Measurements from ENCODE around the gene SETD4.
A peak's percentile ranks its signal among the peaks of the same experiment; 100 is the strongest.

Gene SETD4, protein sequence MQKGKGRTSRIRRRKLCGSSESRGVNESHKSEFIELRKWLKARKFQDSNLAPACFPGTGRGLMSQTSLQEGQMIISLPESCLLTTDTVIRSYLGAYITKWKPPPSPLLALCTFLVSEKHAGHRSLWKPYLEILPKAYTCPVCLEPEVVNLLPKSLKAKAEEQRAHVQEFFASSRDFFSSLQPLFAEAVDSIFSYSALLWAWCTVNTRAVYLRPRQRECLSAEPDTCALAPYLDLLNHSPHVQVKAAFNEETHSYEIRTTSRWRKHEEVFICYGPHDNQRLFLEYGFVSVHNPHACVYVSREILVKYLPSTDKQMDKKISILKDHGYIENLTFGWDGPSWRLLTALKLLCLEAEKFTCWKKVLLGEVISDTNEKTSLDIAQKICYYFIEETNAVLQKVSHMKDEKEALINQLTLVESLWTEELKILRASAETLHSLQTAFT

GRCh38 chr21:36060159-36060921, at the start of gene SETD4:
TSS of gene SETD4 (minus strand) at chr21:36060526. CDS start at chr21:36058888, 1,638 bp downstream.
- TF ChIP-seq, protein P1, sequence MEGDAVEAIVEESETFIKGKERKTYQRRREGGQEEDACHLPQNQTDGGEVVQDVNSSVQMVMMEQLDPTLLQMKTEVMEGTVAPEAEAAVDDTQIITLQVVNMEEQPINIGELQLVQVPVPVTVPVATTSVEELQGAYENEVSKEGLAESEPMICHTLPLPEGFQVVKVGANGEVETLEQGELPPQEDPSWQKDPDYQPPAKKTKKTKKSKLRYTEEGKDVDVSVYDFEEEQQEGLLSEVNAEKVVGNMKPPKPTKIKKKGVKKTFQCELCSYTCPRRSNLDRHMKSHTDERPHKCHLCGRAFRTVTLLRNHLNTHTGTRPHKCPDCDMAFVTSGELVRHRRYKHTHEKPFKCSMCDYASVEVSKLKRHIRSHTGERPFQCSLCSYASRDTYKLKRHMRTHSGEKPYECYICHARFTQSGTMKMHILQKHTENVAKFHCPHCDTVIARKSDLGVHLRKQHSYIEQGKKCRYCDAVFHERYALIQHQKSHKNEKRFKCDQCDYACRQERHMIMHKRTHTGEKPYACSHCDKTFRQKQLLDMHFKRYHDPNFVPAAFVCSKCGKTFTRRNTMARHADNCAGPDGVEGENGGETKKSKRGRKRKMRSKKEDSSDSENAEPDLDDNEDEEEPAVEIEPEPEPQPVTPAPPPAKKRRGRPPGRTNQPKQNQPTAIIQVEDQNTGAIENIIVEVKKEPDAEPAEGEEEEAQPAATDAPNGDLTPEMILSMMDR (conservative IDR thresholded peaks at IDR 0.05; ENCODE audit: control insufficient read depth, insufficient read depth, low read depth, low read length) = no peak
- H3K4me3 ChIP-seq (ENCODE audit: control insufficient read depth, low read depth, low read length) = peak within 1 kb of the TSS; percentile 94
- peak; percentile 94 for DNase-seq (ENCODE audit: low read depth)

DNA sequence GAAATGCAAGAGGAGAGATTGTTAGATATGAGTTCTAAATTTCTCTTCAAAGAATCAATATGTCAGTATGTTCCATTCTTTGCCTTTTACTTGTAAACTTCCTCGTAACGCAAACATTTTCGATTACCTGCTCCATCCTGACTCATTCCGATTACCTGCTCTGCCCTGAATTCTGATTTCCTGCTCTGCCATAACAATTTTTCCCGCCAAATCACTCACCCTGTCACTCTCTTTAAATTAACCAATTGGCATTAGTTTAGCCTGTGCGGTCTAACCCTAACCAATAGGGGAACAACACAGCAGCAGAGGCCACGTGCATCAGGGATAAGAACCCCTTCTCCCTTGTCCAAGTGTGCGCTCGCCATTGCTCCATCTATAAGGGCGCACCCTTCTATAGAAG, 49.5 kb upstream of the SETD4 start:
- H3K4me3 ChIP-seq (ENCODE audit: control insufficient read depth, low read depth, low read length) = no peak overlapping the region
- TF ChIP-seq, protein P1 (conservative IDR thresholded peaks at IDR 0.05; ENCODE audit: control insufficient read depth, insufficient read depth, low read depth, low read length) = no peak
- no peak for DNase-seq (ENCODE audit: low read depth)

- TF ChIP-seq, protein P1 (conservative IDR thresholded peaks at IDR 0.05; ENCODE audit: control insufficient read depth, insufficient read depth, low read depth, low read length) = no peak
- DNase-seq (ENCODE audit: low read depth) = no peak
- peak overlapping the region; percentile 53 for H3K4me3 ChIP-seq (ENCODE audit: control insufficient read depth, low read depth, low read length)
Measured at GRCh38 chr21:36105327-36105842, 45.1 kb upstream of the SETD4 start.

DNA sequence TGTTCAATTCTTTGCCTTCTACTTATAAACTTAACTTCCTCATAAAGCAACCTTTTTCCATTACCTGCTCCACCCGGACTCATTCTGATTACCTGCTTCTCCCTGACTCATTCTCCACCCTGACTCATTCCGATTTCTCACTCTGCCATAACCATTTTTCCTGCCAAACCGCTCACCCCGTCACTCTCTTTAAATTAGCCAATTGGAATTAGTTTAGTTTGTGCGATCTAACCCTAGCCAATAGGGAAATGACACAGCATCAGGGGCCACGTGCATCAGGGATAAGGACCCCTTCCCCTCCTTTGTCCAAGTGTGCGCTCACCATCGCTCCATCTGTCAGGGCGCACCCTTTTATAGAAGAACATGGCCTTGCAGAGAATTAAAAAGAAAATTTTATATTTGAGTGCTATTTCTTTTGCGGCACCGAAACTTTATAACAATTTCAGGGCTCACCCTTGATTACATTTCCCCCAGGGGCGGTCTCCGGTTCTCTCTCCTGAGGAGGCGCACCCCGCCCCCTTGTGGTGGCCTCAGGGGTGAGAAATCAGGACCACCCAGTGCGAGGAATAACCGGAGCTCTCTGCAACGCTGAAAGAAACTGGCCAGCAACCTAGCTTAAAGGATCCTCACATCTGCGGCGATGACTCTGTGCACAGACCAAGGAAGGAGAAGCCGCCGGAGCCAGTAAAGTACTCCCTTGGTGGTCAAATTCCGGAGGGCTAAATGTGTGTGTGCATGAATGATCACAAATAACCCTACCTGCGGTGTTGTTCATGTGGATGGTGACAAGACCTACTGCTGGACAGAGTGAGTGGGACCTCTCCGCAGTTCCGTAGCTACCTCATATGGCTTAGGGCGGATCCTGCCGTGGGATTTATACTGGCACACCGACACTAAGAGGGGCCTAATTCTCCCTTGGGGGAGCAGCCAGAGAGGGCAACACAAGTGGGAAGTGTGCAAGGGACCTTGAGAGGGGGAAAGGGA, 44.3 kb upstream of the SETD4 start:
- DNase-seq (ENCODE audit: low read depth) = peak; percentile 77
- TF ChIP-seq, protein P1 (conservative IDR thresholded peaks at IDR 0.05; ENCODE audit: control insufficient read depth, insufficient read depth, low read depth, low read length) = peak; percentile 45
- H3K4me3 ChIP-seq (ENCODE audit: control insufficient read depth, low read depth, low read length) = peak overlapping the region; percentile 53

- TF ChIP-seq, protein P1 (conservative IDR thresholded peaks at IDR 0.05; ENCODE audit: control insufficient read depth, insufficient read depth, low read depth, low read length) = no peak
- no peak overlapping the region for H3K4me3 ChIP-seq (ENCODE audit: control insufficient read depth, low read depth, low read length)
- no peak for DNase-seq (ENCODE audit: low read depth)
Measured at GRCh38 chr21:36103434-36103833, 43.1 kb upstream of the SETD4 start.
